SK-N-SH (cell line): ENCODE data around the gene PLBD2.

Experiments
- EZH2phosphoT487 ChIP-seq: fragments of 200-600 bp; sonication (generic); IDR thresholded peaks from 2 replicates; pipeline ENCODE4 v1.6.1; 2017; ENCODE audit warnings: low read depth, mixed run types, mild to moderate bottlenecking, antibody characterized with exemption, moderate library complexity, borderline replicate concordance
- FOXJ3 ChIP-seq: sonication (generic); formaldehyde crosslinking; IDR thresholded peaks from 2 replicates; pipeline ENCODE4 v1.5.1; 2020; ENCODE audit warnings: mild to moderate bottlenecking, missing genetic modification reagents
- FOXM1 ChIP-seq: IDR thresholded peaks from 2 replicates; pipeline ENCODE4 v1.4.0; 2012; ENCODE audit warnings: low read depth, mild to moderate bottlenecking
- JUND ChIP-seq: IDR thresholded peaks from 2 replicates; pipeline ENCODE4 v1.4.0; 2012
- MAX ChIP-seq: IDR thresholded peaks from 2 replicates; pipeline ENCODE4 v1.4.0; 2012; ENCODE audit warnings: low read depth
- MEF2A ChIP-seq: IDR thresholded peaks from 2 replicates; pipeline ENCODE4 v1.4.0; 2012; ENCODE audit warnings: low read depth, borderline replicate concordance
- RFX5 ChIP-seq: IDR thresholded peaks from 2 replicates; pipeline ENCODE4 v1.6.1; 2012; ENCODE audit warnings: mild to moderate bottlenecking, improper control_type of control experiment, low read length
- SIN3A ChIP-seq: IDR thresholded peaks from 2 replicates; pipeline ENCODE4 v1.6.1; 2012; ENCODE audit warnings: low read depth, mild to moderate bottlenecking, low read length, moderate library complexity, borderline replicate concordance
- TEAD4 ChIP-seq: IDR thresholded peaks from 2 replicates; pipeline ENCODE4 v1.4.0; 2012; ENCODE audit warnings: mild to moderate bottlenecking, borderline replicate concordance; ENCODE audit not compliant: insufficient read depth
- TF ChIP-seq, protein P1 (sequence below): fragments of 200-600 bp; sonication (generic); IDR thresholded peaks from 2 replicates; pipeline ENCODE4 v1.6.1; 2017; ENCODE audit warnings: antibody characterized with exemption, mild to moderate bottlenecking, moderate library complexity

DNA sequence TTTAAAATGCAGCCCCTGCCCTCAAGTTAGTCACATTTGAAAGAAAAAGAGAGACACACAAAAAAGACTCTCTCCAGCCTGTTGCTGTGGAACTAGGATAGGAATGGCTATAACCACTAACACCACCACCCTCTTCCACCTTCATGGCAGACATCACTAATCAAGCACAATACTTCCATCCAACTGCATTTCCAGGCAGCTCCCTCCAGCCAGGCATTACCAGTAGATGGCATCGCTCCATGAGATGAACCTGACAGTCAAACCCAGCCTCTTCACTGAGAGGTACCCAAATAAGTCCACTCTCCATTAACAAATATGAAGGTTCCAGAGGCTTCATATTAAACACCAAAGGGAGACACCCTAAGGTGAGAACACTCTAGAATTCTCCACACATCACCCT lies 47.9 kb upstream of the PLBD2 start:
- TF ChIP-seq FOXM1 = no peak
- no peak for TF ChIP-seq TEAD4
- TF ChIP-seq, protein P1, sequence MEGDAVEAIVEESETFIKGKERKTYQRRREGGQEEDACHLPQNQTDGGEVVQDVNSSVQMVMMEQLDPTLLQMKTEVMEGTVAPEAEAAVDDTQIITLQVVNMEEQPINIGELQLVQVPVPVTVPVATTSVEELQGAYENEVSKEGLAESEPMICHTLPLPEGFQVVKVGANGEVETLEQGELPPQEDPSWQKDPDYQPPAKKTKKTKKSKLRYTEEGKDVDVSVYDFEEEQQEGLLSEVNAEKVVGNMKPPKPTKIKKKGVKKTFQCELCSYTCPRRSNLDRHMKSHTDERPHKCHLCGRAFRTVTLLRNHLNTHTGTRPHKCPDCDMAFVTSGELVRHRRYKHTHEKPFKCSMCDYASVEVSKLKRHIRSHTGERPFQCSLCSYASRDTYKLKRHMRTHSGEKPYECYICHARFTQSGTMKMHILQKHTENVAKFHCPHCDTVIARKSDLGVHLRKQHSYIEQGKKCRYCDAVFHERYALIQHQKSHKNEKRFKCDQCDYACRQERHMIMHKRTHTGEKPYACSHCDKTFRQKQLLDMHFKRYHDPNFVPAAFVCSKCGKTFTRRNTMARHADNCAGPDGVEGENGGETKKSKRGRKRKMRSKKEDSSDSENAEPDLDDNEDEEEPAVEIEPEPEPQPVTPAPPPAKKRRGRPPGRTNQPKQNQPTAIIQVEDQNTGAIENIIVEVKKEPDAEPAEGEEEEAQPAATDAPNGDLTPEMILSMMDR = peak; percentile 29; the same call in 1 of the 2 replicates
- TF ChIP-seq JUND = no peak
- no peak for TF ChIP-seq MEF2A
- no peak for TF ChIP-seq RFX5
- TF ChIP-seq MAX = no peak
- no peak for TF ChIP-seq EZH2phosphoT487
- no peak for TF ChIP-seq FOXJ3 (CRISPR knock-in tag)
- no peak for TF ChIP-seq SIN3A
